GM18870 (cell line): Measurements from ENCODE around the gene MTUS2.

Experiments
- ATAC-seq: cut with Tn5 transposase; IDR thresholded peaks from one replicate; pipeline ENCODE4 v1.9.1; 2021; ENCODE audit warnings: moderate library complexity; ENCODE audit not compliant: unreplicated experiment

Gene MTUS2

GRCh38 chr13:29537736-29538651, 717.9 kb downstream of the MTUS2 start:
- no peak for ATAC-seq

GRCh38 chr13:29538652-29539040, 718.5 kb downstream of the MTUS2 start:
- ATAC-seq: no peak

GRCh38 chr13:29539856-29540255, 719.7 kb downstream of the MTUS2 start:
- ATAC-seq: no peak

GRCh38 chr13:29540334-29540733, 720.2 kb downstream of the MTUS2 start:
- no peak for ATAC-seq

GRCh38 chr13:29540799-29541198, 720.7 kb downstream of the MTUS2 start:
- ATAC-seq: no peak

- ATAC-seq: no peak
These were observed 721.3 kb downstream of the MTUS2 start for GRCh38 chr13:29541400-29541799.

GRCh38 chr13:29542381-29542780, 722.2 kb downstream of the MTUS2 start:
- ATAC-seq: no peak

- peak; percentile 92 for ATAC-seq
These were observed 723.4 kb downstream of the MTUS2 start for GRCh38 chr13:29543230-29544215.

GRCh38 chr13:29545988-29546387, 725.8 kb downstream of the MTUS2 start:
- no peak for ATAC-seq

GRCh38 chr13:29546662-29547061, 726.5 kb downstream of the MTUS2 start:
- no peak for ATAC-seq

- no peak for ATAC-seq
These were observed 727.0 kb downstream of the MTUS2 start for GRCh38 chr13:29547153-29547552.

GRCh38 chr13:29548722-29549121, 728.6 kb downstream of the MTUS2 start:
- ATAC-seq: no peak

GRCh38 chr13:29550430-29550988, 730.4 kb downstream of the MTUS2 start:
- ATAC-seq: no peak

GRCh38 chr13:29551214-29551613, 731.1 kb downstream of the MTUS2 start:
- no peak for ATAC-seq
